Effector memory CD4-positive, alpha-beta T cell (primary cell): ENCODE data around the gene FOXP1.

ENCODE experiments used
- DNase-seq, 3 donors: peaks; one replicate each; pipeline ENCODE4 v3.0.0-alpha.2; 2020
- H3K27ac ChIP-seq: 2 replicates; pipeline ENCODE4 v1.7.0; 2013; ENCODE audit warnings: mild to moderate bottlenecking, low read length, moderate library complexity; ENCODE audit not compliant: insufficient read depth, poor library complexity, severe bottlenecking
- H3K27me3 ChIP-seq: replicated peaks from 2 replicates; pipeline ENCODE4 v1.7.0; 2013; ENCODE audit warnings: mild to moderate bottlenecking, low read length; ENCODE audit not compliant: insufficient read depth, control insufficient read depth, poor library complexity, severe bottlenecking
- H3K36me3 ChIP-seq: 2 replicates; pipeline ENCODE4 v1.7.0; 2013; ENCODE audit warnings: mild to moderate bottlenecking, low read length, moderate library complexity; ENCODE audit not compliant: control insufficient read depth, insufficient read depth
- H3K4me1 ChIP-seq: 2 replicates; pipeline ENCODE4 v1.7.0; 2013; ENCODE audit warnings: low read length, mild to moderate bottlenecking; ENCODE audit not compliant: control insufficient read depth, insufficient read depth, poor library complexity, severe bottlenecking
- H3K4me3 ChIP-seq: 2 replicates; pipeline ENCODE4 v1.7.0; 2013; ENCODE audit warnings: low read length, low read depth, mild to moderate bottlenecking; ENCODE audit not compliant: insufficient read depth, poor library complexity, severe bottlenecking
- H3K9me3 ChIP-seq: 2 replicates; pipeline ENCODE4 v1.7.0; 2013; ENCODE audit warnings: mild to moderate bottlenecking, low read length, moderate library complexity; ENCODE audit not compliant: control insufficient read depth

FOXP1 gene

GRCh38 chr3:71554649-71555048, 28.9 kb downstream of the FOXP1 start:
- Histone ChIP-seq H3K4me3 (no peak overlapping the region), H3K27me3 (no peaks in the 10 kb centered on the region), H3K27ac (no peak overlapping the region), H3K36me3 (no peaks in the 10 kb centered on the region), H3K4me1 (no peaks in the 10 kb centered on the region), H3K9me3 (no peaks in the 10 kb centered on the region)
- DNase-seq: no peak

GRCh38 chr3:71551311-71551919, 32.1 kb downstream of the FOXP1 start:
- Histone ChIP-seq H3K4me1 (no peaks in the 10 kb centered on the region), H3K4me3 (no peak overlapping the region), H3K36me3 (no peaks in the 10 kb centered on the region), H3K27ac (no peak overlapping the region), H3K27me3 (no peaks in the 10 kb centered on the region), H3K9me3 (no peaks in the 10 kb centered on the region)
- no peak for DNase-seq

GRCh38 chr3:71549951-71550350, 33.6 kb downstream of the FOXP1 start:
- Histone ChIP-seq H3K36me3 (no peaks in the 10 kb centered on the region), H3K9me3 (no peaks in the 10 kb centered on the region), H3K4me1 (no peaks in the 10 kb centered on the region), H3K27me3 (no peaks in the 10 kb centered on the region), H3K4me3 (no peak overlapping the region), H3K27ac (no peak overlapping the region)
- no peak for DNase-seq

- Histone ChIP-seq H3K27me3 (no peaks in the 10 kb centered on the region), H3K4me1 (no peaks in the 10 kb centered on the region), H3K27ac (no peak overlapping the region), H3K9me3 (no peaks in the 10 kb centered on the region), H3K36me3 (no peaks in the 10 kb centered on the region), H3K4me3 (no peak overlapping the region)
- DNase-seq: no peak
These were observed 34.7 kb downstream of the FOXP1 start for GRCh38 chr3:71548705-71549384.

- Histone ChIP-seq H3K4me1 (no peaks in the 10 kb centered on the region), H3K36me3 (no peaks in the 10 kb centered on the region), H3K27ac (no peak overlapping the region), H3K4me3 (no peak overlapping the region), H3K27me3 (no peaks in the 10 kb centered on the region), H3K9me3 (no peaks in the 10 kb centered on the region)
- DNase-seq: no peak
These were observed 36.0 kb downstream of the FOXP1 start for GRCh38 chr3:71547249-71548198.

- Histone ChIP-seq H3K4me3 (no peak overlapping the region), H3K9me3 (no peaks in the 10 kb centered on the region), H3K27me3 (no peaks in the 10 kb centered on the region), H3K4me1 (no peaks in the 10 kb centered on the region), H3K36me3 (no peaks in the 10 kb centered on the region), H3K27ac (no peak overlapping the region)
- DNase-seq: no peak
These were observed 36.7 kb downstream of the FOXP1 start for GRCh38 chr3:71546821-71547220.

GRCh38 chr3:71545330-71545729, 38.2 kb downstream of the FOXP1 start:
- H3K4me3 ChIP-seq: no peak overlapping the region
- H3K27ac ChIP-seq: no peak overlapping the region
- no peaks in the 10 kb centered on the region for H3K9me3 ChIP-seq
- no peaks in the 10 kb centered on the region for H3K36me3 ChIP-seq
- no peaks in the 10 kb centered on the region for H3K4me1 ChIP-seq
- no peaks in the 10 kb centered on the region for H3K27me3 ChIP-seq
- DNase-seq: no peak

GRCh38 chr3:71543371-71544016, 40.0 kb downstream of the FOXP1 start:
- no peaks in the 10 kb centered on the region for H3K4me1 ChIP-seq
- H3K36me3 ChIP-seq: no peaks in the 10 kb centered on the region
- no peak overlapping the region for H3K27ac ChIP-seq
- DNase-seq: no peak
- H3K27me3 ChIP-seq: no peaks in the 10 kb centered on the region
- no peaks in the 10 kb centered on the region for H3K9me3 ChIP-seq
- no peak overlapping the region for H3K4me3 ChIP-seq

GRCh38 chr3:71542521-71543370, 40.8 kb downstream of the FOXP1 start:
- Histone ChIP-seq H3K9me3 (no peaks in the 10 kb centered on the region), H3K4me3 (no peak overlapping the region), H3K27me3 (no peaks in the 10 kb centered on the region), H3K4me1 (no peaks in the 10 kb centered on the region), H3K36me3 (no peaks in the 10 kb centered on the region), H3K27ac (no peak overlapping the region)
- DNase-seq: no peak
